HFF-Myc (cell line): ENCODE data around the gene ALPK3.

Experiments
- DNase-seq: peaks from one replicate; pipeline ENCODE4 v3.0.0-alpha.2; 2011; ENCODE audit warnings: low read depth; ENCODE audit errors: extremely low read depth
- H3K4me3 ChIP-seq: replicated peaks from 2 replicates; pipeline ENCODE4 v1.5.1; 2011; ENCODE audit warnings: low read depth, mild to moderate bottlenecking, control low read depth, low read length
- CTCF ChIP-seq: IDR thresholded peaks from 2 replicates; pipeline ENCODE4 v1.5.1; 2012; ENCODE audit warnings: mild to moderate bottlenecking, low read depth, low read length, control low read depth; ENCODE audit errors: missing control alignments

Gene ALPK3

DNA sequence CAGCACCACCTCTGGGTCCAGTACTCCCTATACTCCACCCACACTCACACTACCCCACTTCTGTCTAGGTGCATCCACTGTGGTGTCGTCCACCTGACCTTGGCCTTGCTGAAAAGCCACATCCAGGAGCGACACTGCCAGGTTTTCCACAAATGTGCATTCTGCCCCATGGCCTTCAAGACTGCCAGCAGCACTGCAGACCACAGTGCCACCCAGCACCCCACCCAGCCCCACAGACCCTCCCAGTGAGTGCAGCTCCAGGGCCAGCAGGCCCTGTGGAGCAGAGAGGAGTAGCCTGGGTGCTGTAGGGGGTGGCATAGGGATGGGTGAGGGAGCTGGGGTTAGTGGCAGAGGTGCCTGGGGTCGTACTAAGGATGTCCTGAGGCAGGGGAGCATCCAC is 19.4 kb upstream of the ALPK3 start:
- no peak overlapping the region for H3K4me3 ChIP-seq
- DNase-seq: no peak
- TF ChIP-seq CTCF: no peak

DNA sequence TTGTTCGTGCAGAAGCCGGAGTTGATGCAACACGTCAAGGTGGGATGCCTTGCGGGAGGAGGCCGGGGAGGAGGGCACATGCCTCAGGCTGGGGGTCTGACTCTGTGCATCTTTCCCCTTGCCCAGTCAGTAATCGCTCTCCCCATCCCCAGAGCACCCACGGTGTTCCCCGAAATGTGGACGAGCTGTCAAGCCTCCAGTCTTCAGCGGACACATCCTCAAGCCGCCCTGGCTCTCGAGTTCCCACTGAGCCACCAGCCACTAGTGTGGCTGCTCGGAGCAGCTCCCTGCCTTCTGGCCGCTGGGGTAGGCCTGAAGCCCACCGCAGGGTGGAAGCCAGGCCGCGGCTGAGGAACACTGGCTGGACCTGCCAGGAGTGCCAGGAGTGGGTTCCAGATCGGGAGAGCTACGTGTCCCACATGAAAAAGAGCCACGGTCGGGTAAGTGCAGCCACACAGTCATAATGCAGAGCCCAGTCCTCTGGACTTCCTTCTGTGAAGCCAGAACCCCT is 18.7 kb upstream of the ALPK3 start:
- no peak for TF ChIP-seq CTCF
- no peak overlapping the region for H3K4me3 ChIP-seq
- DNase-seq: no peak

DNA sequence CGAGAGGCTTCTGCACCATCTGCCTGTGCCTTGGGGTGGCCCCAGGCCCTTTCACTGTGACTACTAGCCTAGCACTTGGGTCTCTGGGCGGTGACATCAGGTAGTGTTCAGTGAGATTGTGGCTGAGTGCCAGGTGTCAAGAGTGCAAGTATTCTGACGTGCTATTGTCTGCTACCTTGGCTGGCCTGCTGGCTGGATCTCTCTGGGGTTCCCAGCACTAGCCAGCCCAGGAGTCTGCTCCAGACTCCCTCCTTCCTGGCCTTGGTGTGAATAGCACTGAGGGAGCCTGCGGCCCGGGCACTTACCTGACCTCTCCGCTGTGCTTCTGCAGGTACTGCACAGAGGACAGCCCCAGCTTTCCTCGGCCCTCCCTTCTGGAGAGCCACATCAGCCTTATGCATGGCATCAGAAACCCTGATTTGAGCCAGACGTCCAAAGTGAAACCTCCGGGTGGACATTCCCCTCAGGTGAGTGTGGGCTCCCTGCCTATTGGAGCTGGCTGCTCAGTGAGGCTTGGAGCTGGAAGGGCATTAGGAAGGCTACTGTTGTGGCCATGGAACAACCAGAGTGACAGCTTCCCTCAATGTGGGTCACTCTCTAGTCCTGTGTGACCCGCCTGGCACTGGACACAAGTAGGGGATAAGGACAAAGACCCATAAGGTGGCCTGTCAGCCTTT is 17.5 kb upstream of the ALPK3 start:
- no peak for TF ChIP-seq CTCF
- DNase-seq: no peak

DNA sequence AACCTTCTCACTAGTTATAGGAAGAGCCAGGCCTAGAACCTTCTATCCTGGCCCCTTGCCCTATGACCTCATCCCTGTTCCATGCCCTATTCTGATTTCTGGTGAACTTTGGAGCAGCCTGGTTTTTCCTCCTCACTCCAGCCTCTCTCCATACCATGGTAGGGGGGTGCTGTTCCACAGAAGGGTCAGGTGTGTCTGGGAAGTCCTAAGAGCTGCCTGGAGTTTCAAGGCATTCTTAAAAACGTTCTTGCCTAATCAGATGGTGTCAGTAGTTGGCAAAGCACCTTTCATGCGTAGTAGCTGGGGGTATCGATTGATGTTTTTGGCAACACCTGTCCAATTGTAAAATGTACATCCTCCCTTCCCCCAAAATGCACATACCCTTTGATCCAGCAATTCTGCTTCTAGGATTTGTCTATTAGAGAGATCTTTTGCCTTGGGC is 16.8 kb upstream of the ALPK3 start:
- no peak for DNase-seq
- no peak for TF ChIP-seq CTCF
- H3K4me3 ChIP-seq: no peak overlapping the region

More for the DNA sequence above, 17.5 kb upstream of the ALPK3 start:
- no peak overlapping the region for H3K4me3 ChIP-seq

GRCh38 chr15:84804005-84804900 is 12.9 kb upstream of the ALPK3 start:
- no peak for DNase-seq

DNA sequence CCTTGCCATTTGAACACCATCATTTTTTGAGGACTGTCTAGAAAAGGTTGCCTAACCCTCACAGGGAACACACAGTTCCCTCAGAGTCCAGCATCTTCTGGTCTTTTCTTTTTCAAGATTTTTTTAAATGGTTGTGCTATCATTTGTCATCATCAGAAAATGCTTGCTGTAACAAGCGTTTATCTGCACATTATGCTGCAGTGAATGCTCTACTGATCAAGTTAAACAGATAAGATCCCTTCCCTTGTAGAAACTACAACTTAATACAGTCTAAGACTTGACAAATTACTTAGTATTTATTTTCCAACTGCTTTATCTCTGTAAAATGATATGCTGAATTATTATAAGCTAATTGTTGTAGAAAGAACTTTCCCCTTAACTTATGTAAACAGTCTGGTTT is 11.9 kb upstream of the ALPK3 start:
- DNase-seq: no peak
- TF ChIP-seq CTCF: no peak

More at GRCh38 chr15:84804005-84804900, 12.9 kb upstream of the ALPK3 start:
- TF ChIP-seq CTCF: no peak
- no peak overlapping the region for H3K4me3 ChIP-seq

More for the DNA sequence above, 11.9 kb upstream of the ALPK3 start:
- no peak overlapping the region for H3K4me3 ChIP-seq
